ENCODE results near the gene LOXL3.

LOXL3 gene

GRCh38 chr2:74514368-74515270 lies 39.1 kb downstream of the LOXL3 start, which contains the start of gene TLX2:
Gene TLX2, plus strand, starts transcription at chr2:74514450. Its CDS starts 357 bp downstream, at chr2:74514807.
- Histone ChIP-seq H4K20me1 (ENCODE audit: insufficient read depth, low read length) (no peaks in the 10 kb centered on the region), H3K4me2 (ENCODE audit: low read depth, low read length) (peak within 1 kb of the TSS; percentile 39), H3K27me3 (replicated peaks; ENCODE audit: insufficient read depth, low read length) (peaks cover 83% of the 10 kb centered on the region), H3K36me3 (replicated peaks; ENCODE audit: insufficient read depth, low read length) (no peaks in the 10 kb centered on the region), H3K4me3 (ENCODE audit: low read length) (peak within 1 kb of the TSS; percentile 10; the same call in 1 of the 2 replicates), H3K9me3 (replicated peaks; ENCODE audit: insufficient read depth, low read length) (no peaks in the 10 kb centered on the region), H3K79me2 (ENCODE audit: low read length) (no peaks in the 10 kb centered on the region), H3K4me1 (ENCODE audit: low read length) (peaks cover 4% of the 10 kb centered on the region; the same call in 1 of the 2 replicates), H3K27ac (ENCODE audit: low read length) (no peak within 1 kb of the TSS), H2AFZ (ENCODE audit: low read length) (0 out of 2 replicates have a peak within 1 kb of the TSS, but pooled peaks have one; percentile 31), H3K9ac (ENCODE audit: low read length) (no peak within 1 kb of the TSS), H3F3A (ENCODE audit: insufficient read depth, low read length) (no peaks in the 10 kb centered on the region), H3K9me2 (replicated peaks; ENCODE audit: insufficient read depth, low read length) (no peaks in the 10 kb centered on the region)
- DNase-seq: no peak
- TF ChIP-seq EZH2 (optimal IDR thresholded peaks at IDR 0.05; ENCODE audit: low read depth, low read length) (no peak), CTCF (IDR thresholded peaks at IDR 0.05; ENCODE audit: low read length) (no peak), EZH2phosphoT487 (IDR thresholded peaks at IDR 0.05; ENCODE audit: low read length) (no peak)

DNA sequence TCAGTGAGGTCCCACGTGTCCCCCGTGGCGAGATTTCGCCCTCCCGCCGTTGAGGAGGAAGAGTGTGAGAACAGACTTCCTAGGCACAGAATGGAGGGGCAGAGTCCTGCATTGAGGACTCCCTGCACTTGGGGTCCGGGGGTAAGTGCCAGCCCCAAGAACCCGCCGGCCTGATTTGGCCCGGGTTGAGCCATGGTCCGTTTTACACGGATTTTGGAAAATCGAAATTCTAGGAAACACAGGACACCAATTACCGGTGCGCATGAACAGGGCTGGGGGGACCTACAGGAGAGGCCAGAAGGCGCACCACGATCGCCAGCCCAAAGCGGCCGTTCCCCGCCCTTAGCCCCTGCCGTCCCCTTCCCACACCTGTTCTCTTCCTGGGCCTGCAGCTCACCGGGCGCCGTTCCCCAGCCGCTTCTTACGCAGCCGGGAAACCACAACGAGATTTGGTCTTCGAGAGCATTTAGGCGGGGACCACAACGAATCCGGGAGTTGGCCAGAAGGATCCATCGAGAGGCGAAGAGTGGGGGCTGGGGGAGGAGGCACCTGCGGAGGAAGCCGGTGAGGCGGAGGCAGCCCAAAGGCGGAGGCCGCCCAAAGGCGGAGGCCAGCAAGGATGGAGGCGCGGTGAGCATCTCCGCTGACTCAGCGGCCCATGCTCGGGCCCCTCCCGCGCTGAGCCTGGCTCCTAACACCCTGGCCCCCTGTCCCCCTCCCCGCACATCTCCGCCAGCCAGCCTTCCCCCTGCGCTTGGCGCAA lies 40.0 kb downstream of the LOXL3 start:
- Histone ChIP-seq H2AFZ (ENCODE audit: low read length) (0 out of 2 replicates have a peak overlapping the region, but pooled peaks have one; percentile 31), H3K27ac (ENCODE audit: low read length) (no peak overlapping the region), H3F3A (ENCODE audit: insufficient read depth, low read length) (no peaks in the 10 kb centered on the region), H3K4me2 (ENCODE audit: low read depth, low read length) (peak overlapping the region; percentile 39), H3K9me3 (replicated peaks; ENCODE audit: insufficient read depth, low read length) (no peaks in the 10 kb centered on the region), H3K4me1 (ENCODE audit: low read length) (peaks cover 4% of the 10 kb centered on the region; the same call in 1 of the 2 replicates), H3K9ac (ENCODE audit: low read length) (no peak overlapping the region), H3K79me2 (ENCODE audit: low read length) (no peaks in the 10 kb centered on the region), H3K36me3 (replicated peaks; ENCODE audit: insufficient read depth, low read length) (no peaks in the 10 kb centered on the region), H3K27me3 (replicated peaks; ENCODE audit: insufficient read depth, low read length) (peaks cover 74% of the 10 kb centered on the region), H3K4me3 (ENCODE audit: low read length) (0 out of 2 replicates have a peak overlapping the region, but pooled peaks have one; percentile 10), H3K9me2 (replicated peaks; ENCODE audit: insufficient read depth, low read length) (no peaks in the 10 kb centered on the region), H4K20me1 (ENCODE audit: insufficient read depth, low read length) (no peaks in the 10 kb centered on the region)
- no peak for DNase-seq
- TF ChIP-seq EZH2phosphoT487 (IDR thresholded peaks at IDR 0.05; ENCODE audit: low read length) (0 out of 2 replicates have a peak, but pooled peaks have one; percentile 30), CTCF (IDR thresholded peaks at IDR 0.05; ENCODE audit: low read length) (no peak), EZH2 (optimal IDR thresholded peaks at IDR 0.05; ENCODE audit: low read depth, low read length) (peak; percentile 25)

GRCh38 chr2:74512744-74513604 lies 40.8 kb downstream of the LOXL3 start:
- no peak for DNase-seq
- Histone ChIP-seq H3K9me2 (replicated peaks; ENCODE audit: insufficient read depth, low read length) (no peaks in the 10 kb centered on the region), H3F3A (ENCODE audit: insufficient read depth, low read length) (no peaks in the 10 kb centered on the region), H3K9me3 (replicated peaks; ENCODE audit: insufficient read depth, low read length) (no peaks in the 10 kb centered on the region), H2AFZ (ENCODE audit: low read length) (no peak overlapping the region), H3K27ac (ENCODE audit: low read length) (no peak overlapping the region), H3K4me1 (ENCODE audit: low read length) (peaks cover 8% of the 10 kb centered on the region), H3K4me2 (ENCODE audit: low read depth, low read length) (no peak overlapping the region), H3K79me2 (ENCODE audit: low read length) (no peaks in the 10 kb centered on the region), H3K9ac (ENCODE audit: low read length) (no peak overlapping the region), H4K20me1 (ENCODE audit: insufficient read depth, low read length) (no peaks in the 10 kb centered on the region), H3K27me3 (replicated peaks; ENCODE audit: insufficient read depth, low read length) (peaks cover 66% of the 10 kb centered on the region), H3K36me3 (replicated peaks; ENCODE audit: insufficient read depth, low read length) (no peaks in the 10 kb centered on the region), H3K4me3 (ENCODE audit: low read length) (no peak overlapping the region)
- no peak for TF ChIP-seq EZH2 (optimal IDR thresholded peaks at IDR 0.05; ENCODE audit: low read depth, low read length)
- TF ChIP-seq EZH2phosphoT487 (IDR thresholded peaks at IDR 0.05; ENCODE audit: low read length): no peak
- no peak for TF ChIP-seq CTCF (IDR thresholded peaks at IDR 0.05; ENCODE audit: low read length)
